GM23338 (cell line): Measurements from ENCODE around the gene EML1. TPM values are rescaled to one million over a fixed set of nuclear protein-coding genes. Genes with fewer than 3 reads are reported as not detected.
A peak's percentile ranks its signal among the peaks of the same experiment; 100 is the strongest.

ENCODE experiments used
- ATAC-seq: fragments of 200-7000 bp; cut with Tn5 transposase; 3 replicates; pipeline ENCODE4 v1.9.1; 2020
- DNase-seq: peaks from one replicate; pipeline ENCODE4 v3.0.0-alpha.2; 2015; ENCODE audit warnings: low spot score
- H2AFZ ChIP-seq: fragments of 200-600 bp; sonication (generic); 2 replicates; pipeline ENCODE4 v1.8.0; 2016; ENCODE audit warnings: antibody characterized with exemption, mild to moderate bottlenecking, moderate library complexity
- H3F3A ChIP-seq: fragments of 200-600 bp; sonication (generic); replicated peaks from 2 replicates; pipeline ENCODE4 v1.8.0; 2017; ENCODE audit warnings: antibody characterized with exemption, mixed run types, low read depth
- H3K27ac ChIP-seq: fragments of 200-600 bp; sonication (generic); 2 replicates; pipeline ENCODE4 v1.6.1; 2016; ENCODE audit warnings: low read depth
- H3K27me3 ChIP-seq: fragments of 200-600 bp; sonication (generic); 2 replicates; pipeline ENCODE4 v1.8.0; 2016; ENCODE audit warnings: mild to moderate bottlenecking, mixed run types, moderate library complexity; ENCODE audit not compliant: insufficient read depth
- H3K36me3 ChIP-seq: fragments of 200-600 bp; sonication (generic); 2 replicates; pipeline ENCODE4 v1.8.0; 2016; ENCODE audit warnings: mild to moderate bottlenecking; ENCODE audit not compliant: insufficient read depth
- H3K4me1 ChIP-seq: fragments of 200-600 bp; sonication (generic); 2 replicates; pipeline ENCODE4 v1.8.0; 2016; ENCODE audit warnings: mild to moderate bottlenecking, moderate library complexity; ENCODE audit not compliant: insufficient read depth
- H3K4me2 ChIP-seq: fragments of 200-600 bp; sonication (generic); 2 replicates; pipeline ENCODE4 v1.7.1; 2017; ENCODE audit warnings: mixed run types
- H3K4me3 ChIP-seq: fragments of 200-600 bp; sonication (generic); 2 replicates; pipeline ENCODE4 v1.6.1; 2016; ENCODE audit warnings: mixed run types
- H3K79me2 ChIP-seq: fragments of 200-600 bp; sonication (generic); replicated peaks from 2 replicates; pipeline ENCODE4 v1.8.0; 2017; ENCODE audit warnings: mild to moderate bottlenecking; ENCODE audit not compliant: insufficient read depth
- H3K9me2 ChIP-seq: fragments of 200-600 bp; sonication (generic); 2 replicates; pipeline ENCODE4 v1.8.0; 2017; ENCODE audit not compliant: insufficient read depth
- H4K20me1 ChIP-seq: fragments of 200-600 bp; sonication (generic); replicated peaks from 2 replicates; pipeline ENCODE4 v1.8.0; 2017; ENCODE audit warnings: mild to moderate bottlenecking; ENCODE audit not compliant: insufficient read depth
- H3K27ac Mint-ChIP-seq: 2 replicates; pipeline ENCODE4 v1.8.0; 2020; ENCODE audit warnings: inconsistent platforms, mild to moderate bottlenecking, moderate library complexity, mixed read lengths
- H3K27me3 Mint-ChIP-seq: 3 replicates; pipeline ENCODE4 v1.8.0; 2022; ENCODE audit warnings: low read depth, mild to moderate bottlenecking, moderate library complexity, mixed read lengths, inconsistent platforms; ENCODE audit not compliant: insufficient read depth, poor library complexity
- H3K36me3 Mint-ChIP-seq: 3 replicates; pipeline ENCODE4 v1.8.0; 2021; ENCODE audit warnings: low read depth, mild to moderate bottlenecking, inconsistent platforms, moderate library complexity, mixed read lengths
- H3K4me1 Mint-ChIP-seq: 3 replicates; pipeline ENCODE4 v1.8.0; 2020; ENCODE audit warnings: mild to moderate bottlenecking, inconsistent platforms, mixed read lengths
- H3K4me3 Mint-ChIP-seq: 3 replicates; pipeline ENCODE4 v1.8.0; 2021; ENCODE audit warnings: moderate library complexity, mild to moderate bottlenecking, inconsistent platforms, mixed read lengths
- H3K9me3 Mint-ChIP-seq: 3 replicates; pipeline ENCODE4 v1.8.0; 2020; ENCODE audit warnings: moderate library complexity, mild to moderate bottlenecking, inconsistent platforms, mixed read lengths
- CREB1 ChIP-seq: fragments of 250-450 bp; sonication (Bioruptor Pico); IDR thresholded peaks from 2 replicates; pipeline ENCODE4 v1.5.0; 2020; ENCODE audit warnings: low read depth, mild to moderate bottlenecking, moderate library complexity
- CTCF ChIP-seq, 2 experiments: fragments of 200-600 bp in 1 of 2; sonication (generic) in 1 of 2; conservative IDR thresholded peaks; 2 replicates each; pipeline versions ENCODE4 v1.5.1 to v1.6.1; 2016 to 2017; ENCODE audit warnings: antibody characterized with exemption in 2 of 2, low read depth in 2 of 2, mild to moderate bottlenecking in 2 of 2, moderate library complexity in 1 of 2
- EZH2 ChIP-seq: fragments of 200-600 bp; sonication (generic); IDR thresholded peaks from one replicate; pipeline ENCODE4 v1.8.0; 2017; ENCODE audit warnings: antibody characterized with exemption, mild to moderate bottlenecking, low read depth; ENCODE audit not compliant: unreplicated experiment
- EZH2phosphoT487 ChIP-seq: fragments of 200-600 bp; sonication (generic); IDR thresholded peaks from one replicate; pipeline ENCODE4 v1.8.1; 2018; ENCODE audit warnings: antibody characterized with exemption; ENCODE audit not compliant: unreplicated experiment
- JUNB ChIP-seq: IDR thresholded peaks from one replicate; pipeline ENCODE4 v1.6.1; 2016; ENCODE audit warnings: antibody characterized with exemption; ENCODE audit not compliant: unreplicated experiment
- NANOG ChIP-seq: IDR thresholded peaks from 2 replicates; pipeline ENCODE4 v1.6.1; 2016; ENCODE audit warnings: antibody characterized with exemption, borderline replicate concordance
- POLR2AphosphoS5 ChIP-seq: IDR thresholded peaks from 2 replicates; pipeline ENCODE4 v1.6.1; 2016; ENCODE audit warnings: antibody characterized with exemption, low read depth
- REST ChIP-seq: IDR thresholded peaks from one replicate; pipeline ENCODE4 v1.6.1; 2018; ENCODE audit warnings: antibody characterized with exemption; ENCODE audit not compliant: unreplicated experiment
- STAT1 ChIP-seq: IDR thresholded peaks from one replicate; pipeline ENCODE4 v1.6.1; 2016; ENCODE audit warnings: antibody characterized with exemption; ENCODE audit not compliant: unreplicated experiment
- ZNF114 ChIP-seq: fragments of 250-450 bp; sonication (Bioruptor Pico); IDR thresholded peaks from 2 replicates; pipeline ENCODE4 v1.5.0; 2020; ENCODE audit warnings: mild to moderate bottlenecking, moderate library complexity
- ZNF331 ChIP-seq: fragments of 250-450 bp; sonication (Bioruptor Pico); IDR thresholded peaks from 2 replicates; pipeline ENCODE4 v1.5.0; 2020; ENCODE audit warnings: low read depth, mild to moderate bottlenecking, moderate library complexity
- ZNF462 ChIP-seq: fragments of 250-450 bp; sonication (Bioruptor Pico); IDR thresholded peaks from 2 replicates; pipeline ENCODE4 v1.5.0; 2020; ENCODE audit warnings: mild to moderate bottlenecking, moderate library complexity
- polyA plus RNA-seq: library from polyadenylated mRNA; unstranded; fragments of >200 nt; fragmentation: Nextera tagmentation; extraction: Ambion mirVana; gene quantifications from 2 replicates; pipeline ENCODE4 v1.2.1, GENCODE V29; 2016
- total RNA-seq: library from RNA; depleted of rRNA; stranded (reverse); fragments of >200 nt; shearing (Covaris generic); gene quantifications from 2 replicates; pipeline ENCODE4 v1.2.3, GENCODE V29; 2014
- TF ChIP-seq, protein P1 (sequence below): IDR thresholded peaks from 2 replicates; pipeline ENCODE4 v1.6.1; 2016; ENCODE audit warnings: antibody characterized with exemption

Gene EML1
- total and polyA plus RNA-seq, 2 experiments from 2014 or later: 7.0 to 18.1 TPM

GRCh38 chr14:99888149-99888548 lies 94.9 kb downstream of the EML1 start:
- no peak for TF ChIP-seq NANOG
- no peak for TF ChIP-seq ZNF462 (CRISPR knock-in tag)
- no peak for TF ChIP-seq EZH2phosphoT487
- TF ChIP-seq CREB1 (CRISPR knock-in tag): no peak
- TF ChIP-seq EZH2: no peak
- no peak for TF ChIP-seq STAT1
- TF ChIP-seq POLR2AphosphoS5: no peak
- TF ChIP-seq ZNF114 (CRISPR knock-in tag): no peak
- no peak for TF ChIP-seq CTCF (conservative IDR thresholded peaks at IDR 0.05; ENCODE audit: low read depth in 2 of 2)
- no peak for TF ChIP-seq ZNF331 (CRISPR knock-in tag)
- no peak for TF ChIP-seq REST
- TF ChIP-seq, protein P1, sequence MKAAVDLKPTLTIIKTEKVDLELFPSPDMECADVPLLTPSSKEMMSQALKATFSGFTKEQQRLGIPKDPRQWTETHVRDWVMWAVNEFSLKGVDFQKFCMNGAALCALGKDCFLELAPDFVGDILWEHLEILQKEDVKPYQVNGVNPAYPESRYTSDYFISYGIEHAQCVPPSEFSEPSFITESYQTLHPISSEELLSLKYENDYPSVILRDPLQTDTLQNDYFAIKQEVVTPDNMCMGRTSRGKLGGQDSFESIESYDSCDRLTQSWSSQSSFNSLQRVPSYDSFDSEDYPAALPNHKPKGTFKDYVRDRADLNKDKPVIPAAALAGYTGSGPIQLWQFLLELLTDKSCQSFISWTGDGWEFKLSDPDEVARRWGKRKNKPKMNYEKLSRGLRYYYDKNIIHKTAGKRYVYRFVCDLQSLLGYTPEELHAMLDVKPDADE: no peak
- no peak for TF ChIP-seq JUNB
- peaks cover 3% of the 10 kb centered on the region for H3K27me3 Mint-ChIP-seq
- H3K79me2 ChIP-seq: no peaks in the 10 kb centered on the region
- no peaks in the 10 kb centered on the region for H3K27me3 ChIP-seq
- H3K36me3 ChIP-seq: no peaks in the 10 kb centered on the region
- no peak overlapping the region for H3K4me2 ChIP-seq
- peaks cover 23% of the 10 kb centered on the region for H3K4me1 ChIP-seq
- H3K4me3 Mint-ChIP-seq: no peak overlapping the region
- H3K36me3 Mint-ChIP-seq: no peaks in the 10 kb centered on the region
- H3K9me3 Mint-ChIP-seq: no peaks in the 10 kb centered on the region
- no peak overlapping the region for H2AFZ ChIP-seq
- H3K27ac ChIP-seq: 0 out of 2 replicates have a peak overlapping the region, but pooled peaks have one; percentile 53
- H4K20me1 ChIP-seq: no peaks in the 10 kb centered on the region
- ATAC-seq (no peak), DNase-seq (no peak)
- H3K9me2 ChIP-seq: no peaks in the 10 kb centered on the region
- peaks cover 47% of the 10 kb centered on the region for H3K4me1 Mint-ChIP-seq
- no peak overlapping the region for H3K4me3 ChIP-seq
- H3K27ac Mint-ChIP-seq: no peak overlapping the region
- no peaks in the 10 kb centered on the region for H3F3A ChIP-seq
